Left ventricle myocardium inferior (tissue), 1 donor: ENCODE data around the gene VSIG10L2. TPM values are rescaled to one million over a fixed set of nuclear protein-coding genes. Genes with fewer than 3 reads are reported as not detected.
"Not testable (repeated sequence)": the region's sequence is repeated elsewhere in the genome, so short reads cannot be mapped to it uniquely, and the experiment has no call there.

Source experiments
- DNase-seq: peaks from one replicate; pipeline ENCODE4 v3.0.0-alpha.2; 2020
- H3K27ac ChIP-seq: fragments of 200-600 bp; replicated peaks from 2 replicates; pipeline ENCODE4 v1.8.0; 2021
- H3K27me3 ChIP-seq: fragments of 200-600 bp; 2 replicates; pipeline ENCODE4 v1.8.0; 2021; ENCODE audit warnings: low read depth
- H3K36me3 ChIP-seq: fragments of 200-600 bp; 2 replicates; pipeline ENCODE4 v1.8.0; 2021
- H3K4me1 ChIP-seq: fragments of 200-600 bp; 2 replicates; pipeline ENCODE4 v1.8.0; 2021
- H3K4me3 ChIP-seq: fragments of 200-600 bp; 2 replicates; pipeline ENCODE4 v1.8.0; 2021; ENCODE audit warnings: mild to moderate bottlenecking, moderate library complexity
- H3K9me3 ChIP-seq: fragments of 200-600 bp; replicated peaks from 2 replicates; pipeline ENCODE4 v1.8.0; 2021
- intact Hi-C: fragments of 100-400 bp; cut with micrococcal nuclease; formaldehyde crosslinking; loops from one replicate; pipeline ENCODE4 v1.11.0; 2022
- total RNA-seq: library from RNA; stranded (reverse); fragmentation: NEBNext Ultra II Directional; extraction: Animal tissue kit (Norgen Biotek cat#: 25700); gene quantifications from one replicate; pipeline ENCODE4 v1.2.1, GENCODE V29; 2021
- TF ChIP-seq, protein P1 (sequence below): fragments of 200-600 bp; IDR thresholded peaks from 2 replicates; pipeline ENCODE4 v1.8.0; 2021; ENCODE audit warnings: antibody characterized with exemption, mild to moderate bottlenecking, borderline replicate concordance
- donor health status: DM: no; HTN: yes; CAD: no; lungs with severe emphysema.

VSIG10L2 gene
- total RNA-seq, 1 donor from 2014 or later, result 0.08 TPM

DNA sequence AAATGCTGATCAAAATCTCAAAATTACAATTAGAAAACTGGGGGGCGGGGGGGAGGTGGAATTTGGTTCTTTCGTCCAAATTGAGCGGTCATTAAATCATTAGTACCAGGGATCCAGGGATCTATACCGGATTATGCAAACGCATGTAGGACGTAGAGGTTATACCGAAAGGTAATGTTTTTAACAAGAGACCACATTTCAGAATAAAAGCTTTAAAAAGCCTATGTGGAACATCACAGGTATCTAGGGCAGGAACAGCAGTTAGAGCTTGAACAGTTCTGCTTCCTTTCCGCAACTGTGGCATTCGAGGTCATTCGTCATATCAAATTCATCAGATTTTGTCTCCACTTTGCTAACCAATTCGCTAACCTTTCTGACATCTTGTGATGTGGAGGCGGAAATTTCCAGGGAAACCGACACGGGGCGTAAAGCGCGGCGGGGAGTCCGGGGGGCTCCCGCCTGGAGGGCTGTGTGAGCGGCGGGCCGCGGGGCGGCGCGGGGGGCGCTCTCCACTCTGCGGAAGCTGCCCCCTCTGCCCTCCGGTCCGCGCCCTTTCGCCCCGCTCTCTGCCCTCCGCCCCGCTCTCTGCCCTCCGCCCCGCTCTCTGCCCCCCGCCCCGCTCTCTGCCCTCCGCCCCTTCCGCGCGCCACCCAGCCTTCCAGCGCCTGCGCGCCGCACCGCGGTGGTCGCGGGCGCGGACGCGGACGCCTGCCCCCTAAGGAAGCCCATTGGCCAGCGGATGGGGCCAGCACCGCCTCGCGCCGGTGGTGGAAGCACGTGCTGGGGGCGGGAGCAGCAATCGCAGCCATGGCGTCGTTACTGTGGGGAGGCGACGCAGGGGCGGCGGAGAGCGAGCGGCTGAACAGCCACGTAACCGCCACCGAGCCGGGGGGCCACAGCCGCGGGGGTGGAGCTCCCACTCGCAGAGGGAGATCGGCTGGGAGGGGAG, 41.9 kb upstream of the VSIG10L2 start, which contains the start of gene DDX25:
DDX25 (plus strand) TSS at position 798 of the 949 bp plus-strand sequence; CDS start at position 808, 10 bp downstream.
- Histone ChIP-seq H3K27me3 (peaks cover 44% of the 10 kb centered on the region), H3K36me3 (peaks cover 15% of the 10 kb centered on the region), H3K4me1 (peaks cover 27% of the 10 kb centered on the region), H3K27ac (no peak within 1 kb of the TSS), H3K9me3 (no peaks in the 10 kb centered on the region), H3K4me3 (peak within 1 kb of the TSS; percentile 77)
- TF ChIP-seq, protein P1, sequence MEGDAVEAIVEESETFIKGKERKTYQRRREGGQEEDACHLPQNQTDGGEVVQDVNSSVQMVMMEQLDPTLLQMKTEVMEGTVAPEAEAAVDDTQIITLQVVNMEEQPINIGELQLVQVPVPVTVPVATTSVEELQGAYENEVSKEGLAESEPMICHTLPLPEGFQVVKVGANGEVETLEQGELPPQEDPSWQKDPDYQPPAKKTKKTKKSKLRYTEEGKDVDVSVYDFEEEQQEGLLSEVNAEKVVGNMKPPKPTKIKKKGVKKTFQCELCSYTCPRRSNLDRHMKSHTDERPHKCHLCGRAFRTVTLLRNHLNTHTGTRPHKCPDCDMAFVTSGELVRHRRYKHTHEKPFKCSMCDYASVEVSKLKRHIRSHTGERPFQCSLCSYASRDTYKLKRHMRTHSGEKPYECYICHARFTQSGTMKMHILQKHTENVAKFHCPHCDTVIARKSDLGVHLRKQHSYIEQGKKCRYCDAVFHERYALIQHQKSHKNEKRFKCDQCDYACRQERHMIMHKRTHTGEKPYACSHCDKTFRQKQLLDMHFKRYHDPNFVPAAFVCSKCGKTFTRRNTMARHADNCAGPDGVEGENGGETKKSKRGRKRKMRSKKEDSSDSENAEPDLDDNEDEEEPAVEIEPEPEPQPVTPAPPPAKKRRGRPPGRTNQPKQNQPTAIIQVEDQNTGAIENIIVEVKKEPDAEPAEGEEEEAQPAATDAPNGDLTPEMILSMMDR, result no peak
- intact Hi-C loops, result no loop called here
- no peak for DNase-seq

DNA sequence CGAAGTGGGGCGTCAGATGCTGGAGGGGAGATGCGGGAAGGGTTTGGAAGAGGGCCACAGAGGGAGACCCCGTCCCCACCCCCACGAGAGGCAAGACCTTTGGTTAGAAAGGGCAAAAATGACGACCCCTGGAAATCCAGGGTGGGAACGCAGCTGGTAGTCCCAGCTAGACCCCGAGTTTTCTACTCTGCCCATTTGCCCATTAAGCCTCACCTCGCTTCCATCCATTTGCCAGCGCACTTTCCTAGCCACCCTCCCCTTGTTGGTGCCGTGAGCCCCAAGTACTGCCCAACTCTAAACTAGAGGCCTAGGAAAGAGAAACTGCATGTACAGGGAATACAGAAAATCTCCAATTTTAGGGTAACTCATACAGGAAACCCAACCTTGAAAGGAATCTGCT, 41.2 kb upstream of the VSIG10L2 start:
- no peak overlapping the region for H3K27ac ChIP-seq
- peak overlapping the region; percentile 77 for H3K4me3 ChIP-seq
- TF ChIP-seq, protein P1, result no peak
- peaks cover 27% of the 10 kb centered on the region for H3K4me1 ChIP-seq
- DNase-seq, result no peak
- H3K36me3 ChIP-seq, result peaks cover 8% of the 10 kb centered on the region
- intact Hi-C loops, result no loop called here
- H3K9me3 ChIP-seq, result no peaks in the 10 kb centered on the region
- H3K27me3 ChIP-seq, result peaks cover 46% of the 10 kb centered on the region

DNA sequence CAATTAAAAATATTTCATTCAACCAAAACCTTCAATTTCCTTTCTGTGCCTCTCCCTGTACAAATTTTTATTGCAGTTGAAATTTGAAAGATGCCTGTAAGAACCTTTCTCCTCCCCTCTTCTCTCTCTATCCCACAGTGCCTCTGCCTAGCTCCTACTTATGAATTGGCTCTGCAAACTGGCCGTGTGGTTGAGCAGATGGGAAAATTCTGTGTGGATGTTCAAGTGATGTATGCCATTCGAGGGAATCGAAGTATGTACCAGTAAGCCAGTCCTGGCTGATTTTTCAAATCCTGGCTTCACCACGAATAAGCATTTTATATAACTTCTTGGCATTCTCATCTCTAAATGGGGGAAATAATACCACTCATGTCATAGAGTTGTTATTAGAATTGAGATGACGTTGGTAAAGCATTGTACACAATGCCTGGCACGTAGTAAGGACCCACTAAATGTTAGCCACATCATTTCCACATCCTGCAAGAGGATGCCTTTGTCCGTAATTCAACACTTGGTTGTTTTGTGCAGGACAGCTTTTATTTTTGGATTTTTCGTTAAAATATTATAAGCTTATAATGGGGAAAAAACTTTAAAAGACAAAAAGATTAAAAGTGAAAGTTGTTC, 35.5 kb upstream of the VSIG10L2 start:
- Histone ChIP-seq H3K9me3 (no peaks in the 10 kb centered on the region), H3K27ac (no peak overlapping the region), H3K4me3 (no peak overlapping the region), H3K27me3 (peaks cover 59% of the 10 kb centered on the region), H3K36me3 (no peaks in the 10 kb centered on the region), H3K4me1 (no peaks in the 10 kb centered on the region)
- no peak for DNase-seq
- TF ChIP-seq, protein P1, result no peak
- intact Hi-C loops, result no loop called here

- H3K9me3 ChIP-seq, H3K4me3 ChIP-seq, H3K27ac ChIP-seq, DNase-seq, H3K4me1 ChIP-seq, intact Hi-C loops, H3K36me3 ChIP-seq: not testable (repeated sequence)
- H3K27me3 ChIP-seq, result peaks cover 73% of the 10 kb centered on the region
Observed at GRCh38 chr11:125914601-125915000, 31.2 kb upstream of the VSIG10L2 start.

GRCh38 chr11:125916683-125917347, 29.0 kb upstream of the VSIG10L2 start:
- no peak overlapping the region for H3K27ac ChIP-seq
- no peaks in the 10 kb centered on the region for H3K36me3 ChIP-seq
- H3K27me3 ChIP-seq, result peaks cover 72% of the 10 kb centered on the region
- no peaks in the 10 kb centered on the region for H3K9me3 ChIP-seq
- intact Hi-C loops, result no loop called here
- TF ChIP-seq, protein P1, result no peak
- no peak overlapping the region for H3K4me3 ChIP-seq
- DNase-seq, result no peak
- no peaks in the 10 kb centered on the region for H3K4me1 ChIP-seq
